ENCODE data around the gene IMPDH1.

Gene IMPDH1

DNA sequence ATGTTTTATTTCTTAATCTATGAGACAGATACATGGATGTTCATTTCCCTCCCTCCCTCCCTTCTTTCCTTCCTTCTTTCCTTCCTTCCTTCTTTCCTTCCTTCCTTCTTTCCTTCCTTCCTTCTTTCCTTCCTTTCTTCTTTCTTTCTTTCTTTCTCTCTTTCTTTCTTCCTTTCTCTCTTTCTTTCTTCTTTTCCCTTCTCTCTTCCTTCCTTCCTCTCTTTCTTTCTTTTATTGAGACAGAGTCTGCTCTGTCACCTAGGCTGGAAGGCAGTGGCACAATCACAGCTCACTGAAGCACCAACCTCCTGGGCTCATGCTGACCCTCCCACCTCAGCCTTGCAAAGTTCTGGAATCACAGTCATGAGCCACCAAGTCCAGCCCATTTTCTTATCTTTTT is 42.8 kb downstream of the IMPDH1 start:
- DNase-seq (ENCODE audit: low read depth), result no peak
- H3K4me3 ChIP-seq (ENCODE audit: low read depth, low read length), result no peak overlapping the region
- TF ChIP-seq, protein P1, sequence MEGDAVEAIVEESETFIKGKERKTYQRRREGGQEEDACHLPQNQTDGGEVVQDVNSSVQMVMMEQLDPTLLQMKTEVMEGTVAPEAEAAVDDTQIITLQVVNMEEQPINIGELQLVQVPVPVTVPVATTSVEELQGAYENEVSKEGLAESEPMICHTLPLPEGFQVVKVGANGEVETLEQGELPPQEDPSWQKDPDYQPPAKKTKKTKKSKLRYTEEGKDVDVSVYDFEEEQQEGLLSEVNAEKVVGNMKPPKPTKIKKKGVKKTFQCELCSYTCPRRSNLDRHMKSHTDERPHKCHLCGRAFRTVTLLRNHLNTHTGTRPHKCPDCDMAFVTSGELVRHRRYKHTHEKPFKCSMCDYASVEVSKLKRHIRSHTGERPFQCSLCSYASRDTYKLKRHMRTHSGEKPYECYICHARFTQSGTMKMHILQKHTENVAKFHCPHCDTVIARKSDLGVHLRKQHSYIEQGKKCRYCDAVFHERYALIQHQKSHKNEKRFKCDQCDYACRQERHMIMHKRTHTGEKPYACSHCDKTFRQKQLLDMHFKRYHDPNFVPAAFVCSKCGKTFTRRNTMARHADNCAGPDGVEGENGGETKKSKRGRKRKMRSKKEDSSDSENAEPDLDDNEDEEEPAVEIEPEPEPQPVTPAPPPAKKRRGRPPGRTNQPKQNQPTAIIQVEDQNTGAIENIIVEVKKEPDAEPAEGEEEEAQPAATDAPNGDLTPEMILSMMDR (IDR thresholded peaks at IDR 0.05; ENCODE audit: control insufficient read depth, extremely low read depth, insufficient read depth), result no peak

DNA sequence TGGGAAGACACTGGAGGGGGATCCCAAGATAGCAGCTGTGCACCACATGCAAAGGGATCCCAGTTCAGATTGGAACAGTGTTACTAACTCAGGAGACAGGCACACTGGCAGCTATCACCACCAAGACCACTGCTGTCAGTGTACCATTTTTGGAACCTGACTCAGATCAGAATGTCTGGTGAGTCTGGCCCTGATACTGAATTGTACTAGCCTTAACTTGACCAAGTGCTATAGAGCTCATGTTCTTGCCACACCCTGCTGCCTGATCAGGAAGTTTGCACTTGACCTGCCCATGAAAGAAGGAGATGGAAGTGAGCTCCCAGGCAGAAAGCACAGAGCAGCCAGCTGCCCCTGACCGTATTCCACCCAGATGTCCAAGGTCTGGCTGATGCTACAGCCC is 43.5 kb downstream of the IMPDH1 start:
- no peak for DNase-seq (ENCODE audit: low read depth)
- TF ChIP-seq, protein P1 (IDR thresholded peaks at IDR 0.05; ENCODE audit: control insufficient read depth, extremely low read depth, insufficient read depth), result no peak
- H3K4me3 ChIP-seq (ENCODE audit: low read depth, low read length), result no peak overlapping the region

DNA sequence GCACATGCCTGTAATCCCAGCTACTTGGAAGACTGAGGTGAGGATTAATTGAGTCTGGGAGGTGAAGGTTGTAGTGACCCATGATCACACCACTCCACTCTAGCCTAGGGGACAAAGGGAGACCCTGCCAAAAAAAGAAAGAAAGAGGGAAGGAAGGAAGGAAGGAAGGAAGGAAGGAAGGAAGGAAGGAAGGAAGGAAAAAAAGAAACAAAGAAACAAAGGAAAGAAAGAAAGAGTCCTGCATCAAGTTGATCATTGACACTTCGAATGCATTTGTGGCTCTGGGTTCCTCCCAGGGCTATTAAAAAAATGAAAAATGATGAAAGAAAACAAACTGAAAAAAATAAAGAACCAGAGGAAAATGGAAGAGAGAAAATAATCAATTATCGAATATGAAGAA is 44.4 kb downstream of the IMPDH1 start:
- H3K4me3 ChIP-seq (ENCODE audit: low read depth, low read length), result no peak overlapping the region
- DNase-seq (ENCODE audit: low read depth), result no peak
- TF ChIP-seq, protein P1 (IDR thresholded peaks at IDR 0.05; ENCODE audit: control insufficient read depth, extremely low read depth, insufficient read depth), result no peak

DNA sequence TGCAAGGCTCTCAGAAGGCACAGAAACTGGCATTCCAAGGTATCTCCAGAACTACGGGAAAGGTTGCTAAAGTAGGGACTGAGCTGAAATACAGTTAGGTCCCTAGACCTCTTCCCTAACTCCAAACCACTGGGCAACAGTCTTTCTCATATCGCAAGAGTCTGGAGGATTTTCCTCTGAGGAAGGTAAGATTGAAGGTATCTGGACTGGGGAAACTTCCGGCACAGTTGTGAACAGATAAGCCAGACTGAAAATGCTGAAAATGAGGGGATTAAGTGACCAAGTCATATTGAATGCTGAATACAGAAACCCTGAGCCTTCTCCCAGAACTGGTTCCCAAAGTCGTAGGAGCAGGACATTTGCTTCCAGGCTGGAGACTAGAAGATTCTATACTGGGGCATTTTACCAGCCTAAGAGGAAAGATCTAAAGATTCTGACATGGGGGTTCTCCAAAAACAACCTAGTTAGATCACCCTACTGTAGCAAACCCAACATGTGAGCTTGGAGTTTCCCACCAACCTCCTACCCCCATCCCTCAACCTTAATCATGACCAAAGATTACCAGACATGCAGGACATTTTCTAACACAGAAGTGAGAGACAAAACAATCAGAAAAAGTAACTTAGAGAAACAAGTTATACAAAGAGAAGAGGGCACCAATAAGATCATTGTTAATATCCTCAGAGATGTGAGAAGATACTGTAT is 45.5 kb downstream of the IMPDH1 start:
- no peak overlapping the region for H3K4me3 ChIP-seq (ENCODE audit: low read depth, low read length)
- TF ChIP-seq, protein P1 (IDR thresholded peaks at IDR 0.05; ENCODE audit: control insufficient read depth, extremely low read depth, insufficient read depth), result no peak
- no peak for DNase-seq (ENCODE audit: low read depth)

DNA sequence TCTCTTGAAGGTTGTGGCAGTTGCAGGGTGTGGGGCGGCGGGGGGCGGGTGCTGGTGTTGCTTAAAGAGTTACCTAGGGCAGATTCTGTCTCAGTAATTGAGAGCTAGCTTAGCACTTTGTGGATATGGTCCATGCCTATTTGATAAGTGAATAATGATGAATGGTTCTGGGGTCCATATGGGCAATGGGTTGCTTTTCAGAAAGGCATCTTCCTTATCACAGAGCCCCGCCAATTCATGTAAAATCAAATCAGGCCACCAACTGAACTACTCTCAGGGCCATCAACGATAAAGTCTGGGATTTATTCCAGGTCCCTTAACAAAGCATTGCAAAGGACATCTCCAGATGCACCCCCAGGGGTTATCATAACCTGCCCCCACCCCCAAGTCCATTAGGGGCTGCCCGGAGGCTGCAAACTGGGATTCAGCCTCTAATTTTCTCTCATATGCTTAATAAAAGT is 46.5 kb downstream of the IMPDH1 start:
- DNase-seq (ENCODE audit: low read depth), result no peak
- TF ChIP-seq, protein P1 (IDR thresholded peaks at IDR 0.05; ENCODE audit: control insufficient read depth, extremely low read depth, insufficient read depth), result no peak
- H3K4me3 ChIP-seq (ENCODE audit: low read depth, low read length), result no peak overlapping the region

DNA sequence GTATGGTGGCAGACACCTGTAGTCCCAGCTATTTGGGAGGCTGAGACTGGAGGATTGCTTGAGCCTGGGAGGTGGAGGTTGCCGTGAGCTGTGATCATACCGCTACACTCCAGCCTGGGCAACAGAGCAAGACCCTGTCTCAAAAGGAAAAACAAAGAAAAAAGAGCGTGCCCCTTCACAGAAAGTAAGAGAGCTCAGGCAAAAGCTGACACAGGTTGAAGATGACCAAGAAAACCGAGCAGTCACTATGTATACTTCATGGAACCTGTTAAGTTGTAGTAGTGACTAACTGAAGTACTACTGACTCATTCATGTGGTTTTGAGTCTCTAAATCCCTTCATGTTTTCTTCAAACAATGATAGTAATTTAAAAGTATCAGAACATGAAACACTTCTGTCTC is 47.1 kb downstream of the IMPDH1 start:
- TF ChIP-seq, protein P1 (IDR thresholded peaks at IDR 0.05; ENCODE audit: control insufficient read depth, extremely low read depth, insufficient read depth), result no peak
- DNase-seq (ENCODE audit: low read depth), result no peak
- no peak overlapping the region for H3K4me3 ChIP-seq (ENCODE audit: low read depth, low read length)
